Activated T-helper 17 cell treated with anti-CD3 and anti-CD28 coated beads, Interleukin-2, amount 50 U/mL, for 72 hours (primary cell): Measurements from ENCODE around the gene ASB6. TPM values are rescaled to one million over a fixed set of nuclear protein-coding genes. Genes with fewer than 3 reads are reported as not detected.

Source experiments
- ATAC-seq: fragments of 150-1000 bp; cut with Tn5 transposase; replicated peaks from 2 replicates; pipeline ENCODE4 v1.10.0; 2021; ENCODE audit warnings: mild to moderate bottlenecking, moderate library complexity
- H3K27ac Mint-ChIP-seq: one replicate; pipeline ENCODE4 v1.8.0; 2022; ENCODE audit warnings: mixed read lengths
- H3K27me3 Mint-ChIP-seq: one replicate; pipeline ENCODE4 v1.8.0; 2022; ENCODE audit warnings: mixed read lengths
- H3K36me3 Mint-ChIP-seq: one replicate; pipeline ENCODE4 v1.8.0; 2022; ENCODE audit warnings: low read depth, mild to moderate bottlenecking, mixed read lengths
- H3K4me1 Mint-ChIP-seq: one replicate; pipeline ENCODE4 v1.8.0; 2022; ENCODE audit warnings: mixed read lengths
- H3K4me3 Mint-ChIP-seq: one replicate; pipeline ENCODE4 v1.8.0; 2022; ENCODE audit warnings: mild to moderate bottlenecking, mixed read lengths
- H3K9me3 Mint-ChIP-seq: one replicate; pipeline ENCODE4 v1.8.0; 2022; ENCODE audit warnings: mixed read lengths
- total RNA-seq, 2 donors: library from RNA; stranded (reverse); gene quantifications; one replicate each; pipeline ENCODE4 v1.2.3, GENCODE V29; 2022

ASB6 gene
- total RNA-seq, 2 donors from 2014 or later, result 12.3 to 26.4 TPM

DNA sequence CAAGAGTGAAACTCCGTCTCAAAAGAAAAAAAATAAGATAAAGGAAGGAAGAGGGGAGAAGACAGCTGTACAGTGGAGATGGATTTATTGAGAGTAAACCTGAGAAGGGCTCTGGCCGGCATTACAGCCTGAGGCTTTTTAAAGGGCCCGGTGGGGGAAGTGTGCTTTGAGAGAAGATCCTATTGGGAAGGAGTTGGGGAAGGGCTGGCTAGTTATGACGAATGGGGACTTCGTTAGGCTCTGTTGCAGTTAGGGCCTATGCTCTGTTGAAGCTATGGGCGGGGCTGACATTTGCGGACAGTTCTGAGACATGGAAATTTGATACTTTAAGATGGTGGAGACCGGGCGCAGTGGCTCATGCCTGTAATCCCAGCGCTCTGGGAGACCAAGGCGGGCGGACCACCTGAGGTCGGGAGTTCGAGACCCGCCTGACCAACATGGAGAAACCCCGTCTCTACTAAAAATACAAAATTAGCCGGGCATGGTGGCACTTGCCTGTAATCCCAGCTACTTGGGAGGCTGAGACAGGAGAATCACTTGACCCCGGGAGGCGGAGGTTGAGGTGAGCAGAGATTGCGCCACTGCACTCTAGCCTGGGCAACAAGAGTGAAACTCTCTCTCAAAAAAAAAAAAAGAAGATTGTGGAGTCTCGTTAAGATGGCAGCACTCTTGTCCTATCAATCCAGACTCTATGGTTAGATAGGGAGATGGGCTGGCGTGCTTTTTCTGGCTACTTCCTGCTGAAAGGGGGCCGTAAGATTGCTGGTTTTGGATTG, 54.3 kb downstream of the ASB6 start:
- peaks cover 28% of the 10 kb centered on the region for H3K4me1 Mint-ChIP-seq
- no peaks in the 10 kb centered on the region for H3K36me3 Mint-ChIP-seq
- peak overlapping the region; percentile 24 for H3K27ac Mint-ChIP-seq
- ATAC-seq, result no peak
- H3K4me3 Mint-ChIP-seq, result no peak overlapping the region
- H3K9me3 Mint-ChIP-seq, result peaks cover 4% of the 10 kb centered on the region
- peaks cover 4% of the 10 kb centered on the region for H3K27me3 Mint-ChIP-seq

- peaks cover 38% of the 10 kb centered on the region for H3K4me1 Mint-ChIP-seq
- peaks cover 4% of the 10 kb centered on the region for H3K9me3 Mint-ChIP-seq
- H3K4me3 Mint-ChIP-seq, result no peak overlapping the region
- no peak for ATAC-seq
- H3K36me3 Mint-ChIP-seq, result no peaks in the 10 kb centered on the region
- H3K27me3 Mint-ChIP-seq, result peaks cover 4% of the 10 kb centered on the region
- peak overlapping the region; percentile 23 for H3K27ac Mint-ChIP-seq
Measured at GRCh38 chr9:129586685-129587084, 55.3 kb downstream of the ASB6 start.

GRCh38 chr9:129586245-129586644, 55.7 kb downstream of the ASB6 start:
- H3K4me3 Mint-ChIP-seq, result no peak overlapping the region
- H3K27ac Mint-ChIP-seq, result peak overlapping the region; percentile 23

DNA sequence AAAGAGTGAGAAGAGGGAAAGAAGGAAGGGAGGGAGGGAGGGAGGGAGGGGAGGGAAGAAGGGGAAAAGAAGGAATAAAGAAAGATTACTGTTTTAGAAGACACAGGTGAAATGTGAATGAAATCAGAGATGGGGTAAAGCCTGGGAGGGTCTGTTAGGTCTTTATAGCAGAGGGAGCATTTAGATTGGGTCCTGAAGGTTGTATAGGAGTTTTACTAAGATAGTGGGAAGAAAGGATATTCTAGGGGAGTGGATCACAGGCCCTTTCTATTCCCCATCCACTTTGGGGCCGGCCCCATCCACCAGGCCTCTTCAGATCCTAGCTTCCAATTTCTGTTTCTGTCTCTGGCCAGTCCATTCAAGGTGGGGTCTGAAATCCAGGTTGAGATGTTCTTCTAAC, 56.6 kb downstream of the ASB6 start:
- Mint-ChIP-seq H3K4me1 (peaks cover 42% of the 10 kb centered on the region), H3K27me3 (peaks cover 4% of the 10 kb centered on the region), H3K36me3 (no peaks in the 10 kb centered on the region), H3K27ac (peak overlapping the region; percentile 23), H3K4me3 (no peak overlapping the region), H3K9me3 (peaks cover 4% of the 10 kb centered on the region)
- no peak for ATAC-seq

More at GRCh38 chr9:129586245-129586644, 55.7 kb downstream of the ASB6 start:
- Mint-ChIP-seq H3K9me3 (peaks cover 4% of the 10 kb centered on the region), H3K27me3 (peaks cover 4% of the 10 kb centered on the region), H3K36me3 (no peaks in the 10 kb centered on the region), H3K4me1 (peaks cover 38% of the 10 kb centered on the region)
- peak; percentile 32 for ATAC-seq

Other genes starting within 250 kb of the ASB6 start
- not detected for gene C9orf50, start 21.1 kb downstream of the ASB6 start, total RNA-seq
- 10 to 100 TPM; 27.2 to 61.1 TPM for gene NTMT1, start 16.0 kb downstream of the ASB6 start, total RNA-seq
- under 1 TPM in 1 of 2 donors, not detected in 1; 0.32 TPM for gene PRRX2, start 23.5 kb upstream of the ASB6 start, total RNA-seq
- gene PTGES, start 110.9 kb upstream of the ASB6 start, total RNA-seq, result not detected
- 10 to 100 TPM; 22.0 to 26.6 TPM for gene TOR1B, start 161.0 kb upstream of the ASB6 start, total RNA-seq
- gene TOR1A, start 182.0 kb upstream of the ASB6 start, total RNA-seq, result 10 to 100 TPM; 27.3 to 51.7 TPM
- 10 to 100 TPM; 23.4 to 73.3 TPM for gene C9orf78, start 193.1 kb upstream of the ASB6 start, total RNA-seq
- gene USP20, start 193.3 kb upstream of the ASB6 start, total RNA-seq, result 10 to 100 TPM; 50.1 to 52.5 TPM